HEK293 (cell line): ENCODE data around the gene IGFALS.
A peak's percentile ranks its signal among the peaks of the same experiment; 100 is the strongest.

Experiments
- BCL11B ChIP-seq: fragments of 450-650 bp; formaldehyde crosslinking; IDR thresholded peaks from 2 replicates; pipeline ENCODE4 v1.5.1; 2016; ENCODE audit warnings: low read depth, missing biosample characterization, missing genetic modification characterization
- GLI4 ChIP-seq: fragments of 450-650 bp; formaldehyde crosslinking; IDR thresholded peaks from 2 replicates; pipeline ENCODE4 v1.5.1; 2016; ENCODE audit warnings: missing biosample characterization, missing genetic modification characterization
- HIC1 ChIP-seq: fragments of 450-650 bp; formaldehyde crosslinking; IDR thresholded peaks from 2 replicates; pipeline ENCODE4 v1.5.1; 2016; ENCODE audit warnings: missing biosample characterization, missing genetic modification characterization
- IKZF3 ChIP-seq: fragments of 450-650 bp; IDR thresholded peaks from 2 replicates; pipeline ENCODE4 v1.5.0; 2018; ENCODE audit warnings: missing biosample characterization, mild to moderate bottlenecking, missing genetic modification characterization, moderate library complexity
- KLF16 ChIP-seq: fragments of 450-650 bp; formaldehyde crosslinking; IDR thresholded peaks from 2 replicates; pipeline ENCODE4 v1.5.1; 2017; ENCODE audit warnings: missing biosample characterization, missing genetic modification characterization
- MYNN ChIP-seq: fragments of 450-650 bp; formaldehyde crosslinking; IDR thresholded peaks from 2 replicates; pipeline ENCODE4 v1.5.1; 2016; ENCODE audit warnings: missing biosample characterization, missing genetic modification characterization, borderline replicate concordance
- OSR2 ChIP-seq: fragments of 450-650 bp; formaldehyde crosslinking; IDR thresholded peaks from 2 replicates; pipeline ENCODE4 v1.5.1; 2016; ENCODE audit warnings: missing biosample characterization, missing genetic modification characterization
- SP2 ChIP-seq: fragments of 450-650 bp; formaldehyde crosslinking; IDR thresholded peaks from 2 replicates; pipeline ENCODE4 v1.5.1; 2016; ENCODE audit warnings: missing biosample characterization, missing genetic modification characterization
- SP7 ChIP-seq: fragments of 450-650 bp; formaldehyde crosslinking; IDR thresholded peaks from 2 replicates; pipeline ENCODE4 v1.5.1; 2016; ENCODE audit warnings: missing biosample characterization, missing genetic modification characterization
- ZBTB17 ChIP-seq: fragments of 450-650 bp; formaldehyde crosslinking; IDR thresholded peaks from 2 replicates; pipeline ENCODE4 v1.5.1; 2016; ENCODE audit warnings: missing biosample characterization, missing genetic modification characterization
- ZEB2 ChIP-seq: fragments of 450-650 bp; formaldehyde crosslinking; IDR thresholded peaks from 2 replicates; pipeline ENCODE4 v1.5.1; 2016; ENCODE audit warnings: missing biosample characterization, missing genetic modification characterization
- ZNF10 ChIP-seq: fragments of 450-650 bp; formaldehyde crosslinking; IDR thresholded peaks from 2 replicates; pipeline ENCODE4 v1.5.1; 2017; ENCODE audit warnings: missing biosample characterization, missing genetic modification characterization
- ZNF132 ChIP-seq: fragments of 450-650 bp; formaldehyde crosslinking; IDR thresholded peaks from 2 replicates; pipeline ENCODE4 v1.5.1; 2017; ENCODE audit warnings: missing biosample characterization, missing genetic modification characterization, borderline replicate concordance
- ZNF133 ChIP-seq: fragments of 450-650 bp; formaldehyde crosslinking; IDR thresholded peaks from 2 replicates; pipeline ENCODE4 v1.5.1; 2016; ENCODE audit warnings: missing biosample characterization, missing genetic modification characterization
- ZNF146 ChIP-seq: fragments of 450-650 bp; formaldehyde crosslinking; IDR thresholded peaks from 2 replicates; pipeline ENCODE4 v1.5.1; 2016; ENCODE audit warnings: missing biosample characterization, missing genetic modification characterization
- ZNF157 ChIP-seq: fragments of 450-650 bp; formaldehyde crosslinking; IDR thresholded peaks from 2 replicates; pipeline ENCODE4 v1.5.1; 2016; ENCODE audit warnings: missing biosample characterization, missing genetic modification characterization
- ZNF302 ChIP-seq: fragments of 450-650 bp; formaldehyde crosslinking; IDR thresholded peaks from 2 replicates; pipeline ENCODE4 v1.5.1; 2016; ENCODE audit warnings: missing biosample characterization, missing genetic modification characterization, low read depth
- ZNF521 ChIP-seq: fragments of 450-650 bp; formaldehyde crosslinking; IDR thresholded peaks from 2 replicates; pipeline ENCODE4 v1.5.1; 2017; ENCODE audit warnings: missing biosample characterization, mild to moderate bottlenecking, missing genetic modification characterization
- ZNF530 ChIP-seq: fragments of 450-650 bp; formaldehyde crosslinking; IDR thresholded peaks from 2 replicates; pipeline ENCODE4 v1.5.1; 2016; ENCODE audit warnings: low read depth, missing biosample characterization, missing genetic modification characterization
- ZNF585B ChIP-seq: fragments of 450-650 bp; formaldehyde crosslinking; IDR thresholded peaks from 2 replicates; pipeline ENCODE4 v1.5.1; 2016; ENCODE audit warnings: missing biosample characterization, missing genetic modification characterization
- ZNF596 ChIP-seq: fragments of 450-650 bp; IDR thresholded peaks from 2 replicates; pipeline ENCODE4 v1.5.0; 2018; ENCODE audit warnings: missing biosample characterization, mild to moderate bottlenecking, missing genetic modification characterization, moderate library complexity
- ZNF629 ChIP-seq: fragments of 450-650 bp; formaldehyde crosslinking; IDR thresholded peaks from 2 replicates; pipeline ENCODE4 v1.5.1; 2017; ENCODE audit warnings: missing biosample characterization, missing genetic modification characterization
- ZNF658 ChIP-seq: fragments of 450-650 bp; formaldehyde crosslinking; IDR thresholded peaks from 2 replicates; pipeline ENCODE4; 2016; ENCODE audit warnings: missing biosample characterization, missing genetic modification characterization
- ZNF76 ChIP-seq: fragments of 450-650 bp; formaldehyde crosslinking; IDR thresholded peaks from 2 replicates; pipeline ENCODE4; 2016; ENCODE audit warnings: low read depth, missing biosample characterization, missing genetic modification characterization, borderline replicate concordance
- ZSCAN16 ChIP-seq: fragments of 450-650 bp; formaldehyde crosslinking; IDR thresholded peaks from 2 replicates; pipeline ENCODE4 v1.5.1; 2016; ENCODE audit warnings: missing biosample characterization, missing genetic modification characterization
- ZXDB ChIP-seq: fragments of 450-650 bp; formaldehyde crosslinking; IDR thresholded peaks from 2 replicates; pipeline ENCODE4 v1.5.1; 2016; ENCODE audit warnings: missing biosample characterization, missing genetic modification characterization
- TF ChIP-seq, protein P1 (sequence below): fragments of 450-650 bp; formaldehyde crosslinking; IDR thresholded peaks from 2 replicates; pipeline ENCODE4 v1.5.1; 2016; ENCODE audit warnings: missing biosample characterization, missing genetic modification characterization
- TF ChIP-seq, protein P2 (sequence below): fragments of 450-650 bp; formaldehyde crosslinking; IDR thresholded peaks from 2 replicates; pipeline ENCODE4 v1.5.1; 2017; ENCODE audit warnings: missing biosample characterization, mild to moderate bottlenecking, missing genetic modification characterization, moderate library complexity
- TF ChIP-seq, protein P3 (sequence below): fragments of 450-650 bp; formaldehyde crosslinking; IDR thresholded peaks from 2 replicates; pipeline ENCODE4 v1.5.1; 2016; ENCODE audit warnings: missing biosample characterization, missing genetic modification characterization
- TF ChIP-seq, protein P4 (sequence below): IDR thresholded peaks from 2 replicates; pipeline ENCODE4 v1.6.1; 2011; ENCODE audit warnings: mild to moderate bottlenecking, low read depth, low read length, borderline replicate concordance
- TF ChIP-seq, protein P5 (sequence below): fragments of 450-650 bp; formaldehyde crosslinking; optimal IDR thresholded peaks from 2 replicates; pipeline ENCODE3; 2016; ENCODE audit warnings: missing biosample characterization, mild to moderate bottlenecking, missing genetic modification characterization

The IGFALS gene

DNA sequence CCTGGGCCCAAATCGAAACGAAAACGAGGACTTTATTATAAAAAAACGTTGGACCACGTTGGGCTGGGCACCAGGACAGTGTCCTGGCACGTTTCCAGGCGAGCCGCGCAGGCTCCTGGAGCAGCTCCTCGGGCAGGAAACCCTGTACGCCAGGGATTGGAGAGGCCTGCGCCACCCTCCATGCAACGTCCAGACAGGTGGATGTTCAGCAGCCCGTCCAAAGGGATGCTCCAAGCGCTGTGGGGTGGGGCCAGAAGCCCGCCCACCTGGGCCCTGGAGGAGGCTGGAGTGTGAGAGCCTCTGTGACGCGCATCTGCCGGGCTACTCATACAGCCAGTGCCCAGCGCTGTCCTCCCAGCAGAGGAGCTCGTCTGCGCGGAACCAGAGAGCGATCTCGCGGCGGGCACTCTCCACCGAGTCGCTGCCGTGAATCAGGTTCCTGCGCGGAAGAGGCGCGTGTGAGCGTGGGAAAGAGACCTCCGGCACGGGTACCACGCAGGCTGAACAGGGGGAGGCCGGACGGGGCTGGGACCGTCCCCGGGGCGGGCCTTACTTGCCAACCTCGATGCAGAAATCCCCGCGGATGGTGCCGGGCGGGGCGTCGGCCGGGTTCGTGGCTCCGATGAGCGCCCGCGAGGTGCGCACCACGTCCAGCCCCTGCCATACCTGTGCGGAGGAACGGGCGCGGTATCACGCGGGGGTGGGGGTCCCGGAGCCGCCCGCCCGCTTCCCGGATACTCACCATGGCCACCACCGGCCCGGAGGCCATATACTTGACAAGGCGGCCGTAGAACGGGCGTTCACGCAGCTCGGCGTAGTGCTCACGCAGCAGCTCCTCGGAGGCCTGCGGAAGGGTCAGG is 22.9 kb downstream of the IGFALS start (continued):
- TF ChIP-seq, protein P1, sequence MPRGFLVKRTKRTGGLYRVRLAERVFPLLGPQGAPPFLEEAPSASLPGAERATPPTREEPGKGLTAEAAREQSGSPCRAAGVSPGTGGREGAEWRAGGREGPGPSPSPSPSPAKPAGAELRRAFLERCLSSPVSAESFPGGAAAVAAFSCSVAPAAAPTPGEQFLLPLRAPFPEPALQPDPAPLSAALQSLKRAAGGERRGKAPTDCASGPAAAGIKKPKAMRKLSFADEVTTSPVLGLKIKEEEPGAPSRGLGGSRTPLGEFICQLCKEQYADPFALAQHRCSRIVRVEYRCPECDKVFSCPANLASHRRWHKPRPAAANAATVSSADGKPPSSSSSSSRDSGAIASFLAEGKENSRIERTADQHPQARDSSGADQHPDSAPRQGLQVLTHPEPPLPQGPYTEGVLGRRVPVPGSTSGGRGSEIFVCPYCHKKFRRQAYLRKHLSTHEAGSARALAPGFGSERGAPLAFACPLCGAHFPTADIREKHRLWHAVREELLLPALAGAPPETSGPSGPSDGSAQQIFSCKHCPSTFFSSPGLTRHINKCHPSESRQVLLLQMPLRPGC (tag by site-specific recombination), result 0 out of 2 replicates have a peak, but pooled peaks have one; percentile 26
- TF ChIP-seq ZSCAN16 (tag by site-specific recombination), result no peak
- TF ChIP-seq ZNF521, result no peak
- TF ChIP-seq ZNF76 (tag by site-specific recombination), result no peak
- TF ChIP-seq ZNF302 (tag by site-specific recombination), result no peak
- TF ChIP-seq IKZF3 (tag by site-specific recombination), result peak; percentile 85
- TF ChIP-seq SP7 (tag by site-specific recombination), result peak; percentile 51; the same call in 1 of the 2 replicates
- no peak for TF ChIP-seq BCL11B
- no peak for TF ChIP-seq ZNF658
- no peak for TF ChIP-seq ZNF596
- TF ChIP-seq SP2 (tag by site-specific recombination), result peak; percentile 90
- TF ChIP-seq ZNF585B, result no peak
- TF ChIP-seq, protein P2, sequence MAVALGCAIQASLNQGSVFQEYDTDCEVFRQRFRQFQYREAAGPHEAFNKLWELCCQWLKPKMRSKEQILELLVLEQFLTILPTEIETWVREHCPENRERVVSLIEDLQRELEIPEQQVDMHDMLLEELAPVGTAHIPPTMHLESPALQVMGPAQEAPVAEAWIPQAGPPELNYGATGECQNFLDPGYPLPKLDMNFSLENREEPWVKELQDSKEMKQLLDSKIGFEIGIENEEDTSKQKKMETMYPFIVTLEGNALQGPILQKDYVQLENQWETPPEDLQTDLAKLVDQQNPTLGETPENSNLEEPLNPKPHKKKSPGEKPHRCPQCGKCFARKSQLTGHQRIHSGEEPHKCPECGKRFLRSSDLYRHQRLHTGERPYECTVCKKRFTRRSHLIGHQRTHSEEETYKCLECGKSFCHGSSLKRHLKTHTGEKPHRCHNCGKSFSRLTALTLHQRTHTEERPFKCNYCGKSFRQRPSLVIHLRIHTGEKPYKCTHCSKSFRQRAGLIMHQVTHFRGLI (tag by site-specific recombination), result peak; percentile 79; the same call in 1 of the 2 replicates
- TF ChIP-seq ZNF629, result peak; percentile 75
- no peak; the same call in 1 of the 2 replicates for TF ChIP-seq HIC1 (tag by site-specific recombination)
- TF ChIP-seq ZNF132, result no peak
- TF ChIP-seq ZNF530 (tag by site-specific recombination), result no peak
- TF ChIP-seq OSR2 (tag by site-specific recombination), result peak; percentile 32; the same call in 1 of the 2 replicates
- TF ChIP-seq KLF16 (tag by site-specific recombination), result peak; percentile 69; the same call in 1 of the 2 replicates
- TF ChIP-seq ZXDB (tag by site-specific recombination), result peak; percentile 99
- TF ChIP-seq, protein P3, sequence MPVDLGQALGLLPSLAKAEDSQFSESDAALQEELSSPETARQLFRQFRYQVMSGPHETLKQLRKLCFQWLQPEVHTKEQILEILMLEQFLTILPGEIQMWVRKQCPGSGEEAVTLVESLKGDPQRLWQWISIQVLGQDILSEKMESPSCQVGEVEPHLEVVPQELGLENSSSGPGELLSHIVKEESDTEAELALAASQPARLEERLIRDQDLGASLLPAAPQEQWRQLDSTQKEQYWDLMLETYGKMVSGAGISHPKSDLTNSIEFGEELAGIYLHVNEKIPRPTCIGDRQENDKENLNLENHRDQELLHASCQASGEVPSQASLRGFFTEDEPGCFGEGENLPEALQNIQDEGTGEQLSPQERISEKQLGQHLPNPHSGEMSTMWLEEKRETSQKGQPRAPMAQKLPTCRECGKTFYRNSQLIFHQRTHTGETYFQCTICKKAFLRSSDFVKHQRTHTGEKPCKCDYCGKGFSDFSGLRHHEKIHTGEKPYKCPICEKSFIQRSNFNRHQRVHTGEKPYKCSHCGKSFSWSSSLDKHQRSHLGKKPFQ, result no peak
- TF ChIP-seq ZEB2 (tag by site-specific recombination), result peak; percentile 81
- TF ChIP-seq ZNF146, result no peak
- no peak for TF ChIP-seq ZNF157 (tag by site-specific recombination)
- no peak for TF ChIP-seq ZNF133 (tag by site-specific recombination)
- TF ChIP-seq ZNF10 (tag by site-specific recombination), result no peak
- peak; percentile 82 for TF ChIP-seq ZBTB17 (tag by site-specific recombination)
- TF ChIP-seq MYNN (tag by site-specific recombination), result no peak
- no peak for TF ChIP-seq GLI4 (tag by site-specific recombination)
- TF ChIP-seq, protein P4, sequence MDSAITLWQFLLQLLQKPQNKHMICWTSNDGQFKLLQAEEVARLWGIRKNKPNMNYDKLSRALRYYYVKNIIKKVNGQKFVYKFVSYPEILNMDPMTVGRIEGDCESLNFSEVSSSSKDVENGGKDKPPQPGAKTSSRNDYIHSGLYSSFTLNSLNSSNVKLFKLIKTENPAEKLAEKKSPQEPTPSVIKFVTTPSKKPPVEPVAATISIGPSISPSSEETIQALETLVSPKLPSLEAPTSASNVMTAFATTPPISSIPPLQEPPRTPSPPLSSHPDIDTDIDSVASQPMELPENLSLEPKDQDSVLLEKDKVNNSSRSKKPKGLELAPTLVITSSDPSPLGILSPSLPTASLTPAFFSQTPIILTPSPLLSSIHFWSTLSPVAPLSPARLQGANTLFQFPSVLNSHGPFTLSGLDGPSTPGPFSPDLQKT, result no peak
- TF ChIP-seq, protein P5, sequence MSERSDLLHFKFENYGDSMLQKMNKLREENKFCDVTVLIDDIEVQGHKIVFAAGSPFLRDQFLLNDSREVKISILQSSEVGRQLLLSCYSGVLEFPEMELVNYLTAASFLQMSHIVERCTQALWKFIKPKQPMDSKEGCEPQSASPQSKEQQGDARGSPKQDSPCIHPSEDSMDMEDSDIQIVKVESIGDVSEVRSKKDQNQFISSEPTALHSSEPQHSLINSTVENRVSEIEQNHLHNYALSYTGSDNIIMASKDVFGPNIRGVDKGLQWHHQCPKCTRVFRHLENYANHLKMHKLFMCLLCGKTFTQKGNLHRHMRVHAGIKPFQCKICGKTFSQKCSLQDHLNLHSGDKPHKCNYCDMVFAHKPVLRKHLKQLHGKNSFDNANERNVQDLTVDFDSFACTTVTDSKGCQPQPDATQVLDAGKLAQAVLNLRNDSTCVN (tag by site-specific recombination), result peak; percentile 96
